Epithelial cell of proximal tubule (primary cell): Measurements from ENCODE around the gene HSCB. TPM values are rescaled to one million over a fixed set of nuclear protein-coding genes. Genes with fewer than 3 reads are reported as not detected.

Experiments
- DNase-seq: peaks from one replicate; pipeline ENCODE4 v3.0.0-alpha.2; 2011; ENCODE audit warnings: low read depth
- H3K4me3 ChIP-seq: 2 replicates; pipeline ENCODE4 v1.5.1; 2011; ENCODE audit warnings: low read depth, mild to moderate bottlenecking, low read length
- CTCF ChIP-seq: conservative IDR thresholded peaks from 2 replicates; pipeline ENCODE4 v1.5.1; 2012; ENCODE audit warnings: low read depth, mild to moderate bottlenecking, low read length
- total RNA-seq: library from RNA; depleted of rRNA; stranded (reverse); fragments of >200 nt; gene quantifications from 2 replicates; pipeline ENCODE4 v1.2.3, GENCODE V29; 2015

HSCB gene
- total RNA-seq, 1 donor from 2014 or later: 19.7 TPM

GRCh38 chr22:28774378-28774777, 32.5 kb downstream of the HSCB start:
- no peak overlapping the region for H3K4me3 ChIP-seq
- DNase-seq: no peak
- TF ChIP-seq CTCF: no peak

GRCh38 chr22:28779833-28780232, 38.0 kb downstream of the HSCB start:
- no peak overlapping the region for H3K4me3 ChIP-seq
- no peak for DNase-seq
- no peak for TF ChIP-seq CTCF

GRCh38 chr22:28780296-28780695, 38.5 kb downstream of the HSCB start:
- no peak for DNase-seq
- no peak for TF ChIP-seq CTCF
- H3K4me3 ChIP-seq: no peak overlapping the region

- no peak overlapping the region for H3K4me3 ChIP-seq
- TF ChIP-seq CTCF: no peak
- DNase-seq: no peak
Observed at GRCh38 chr22:28783786-28784671, 42.2 kb downstream of the HSCB start.

GRCh38 chr22:28788601-28789000, 46.8 kb downstream of the HSCB start:
- no peak overlapping the region for H3K4me3 ChIP-seq
- no peak for DNase-seq
- no peak for TF ChIP-seq CTCF

GRCh38 chr22:28791124-28791523, 49.3 kb downstream of the HSCB start:
- TF ChIP-seq CTCF: no peak
- no peak overlapping the region for H3K4me3 ChIP-seq
- DNase-seq: no peak
